Liver (tissue), 9 donors: ENCODE measurements around the gene MAP4K4. TPM values are rescaled to one million over a fixed set of nuclear protein-coding genes. Genes with fewer than 3 reads are reported as not detected.
A peak's percentile ranks its signal among the peaks of the same experiment; 100 is the strongest.

Experiments used
- DNase-seq: peaks from one replicate; pipeline ENCODE4 v3.0.0-alpha.2; 2017; ENCODE audit warnings: low spot score
- H3K27ac ChIP-seq, 2 donors: one replicate each; pipeline ENCODE4 v1.7.0; 2013; ENCODE audit warnings: inconsistent platforms in 2 of 2, low read length in 2 of 2, control low read depth in 1 of 2, low read depth in 1 of 2, mild to moderate bottlenecking in 1 of 2
- H3K27me3 ChIP-seq, 4 donors: one replicate each; pipeline versions ENCODE4 v1.6.1 to v1.7.0; 2013; ENCODE audit warnings: low read length in 3 of 4, inconsistent platforms in 1 of 4, mild to moderate bottlenecking in 1 of 4, moderate library complexity in 1 of 4; ENCODE audit not compliant: control insufficient read depth in 4 of 4, insufficient read depth in 4 of 4
- H3K36me3 ChIP-seq, 4 donors: one replicate each; pipeline versions ENCODE4 v1.6.1 to v1.7.0; 2013; ENCODE audit warnings: low read length in 3 of 4, mild to moderate bottlenecking in 3 of 4, low read depth in 1 of 4, moderate library complexity in 1 of 4; ENCODE audit not compliant: control insufficient read depth in 4 of 4, insufficient read depth in 3 of 4
- H3K4me1 ChIP-seq, 4 donors: one replicate each; pipeline versions ENCODE4 v1.6.1 to v1.7.0; 2013; ENCODE audit warnings: low read length in 3 of 4, mild to moderate bottlenecking in 3 of 4, moderate library complexity in 1 of 4; ENCODE audit not compliant: control insufficient read depth in 4 of 4, insufficient read depth in 4 of 4
- H3K4me3 ChIP-seq, 3 donors: one replicate each; pipeline versions ENCODE4 v1.6.1 to v1.7.0; 2013; ENCODE audit warnings: low read length in 3 of 3, control low read depth in 1 of 3, low read depth in 1 of 3, mild to moderate bottlenecking in 1 of 3
- H3K9ac ChIP-seq, 2 donors: one replicate each; pipeline ENCODE4 v1.7.0; 2013; ENCODE audit warnings: low read length in 2 of 2, mild to moderate bottlenecking in 2 of 2, moderate library complexity in 2 of 2, control low read depth in 1 of 2, low read depth in 1 of 2
- H3K9me3 ChIP-seq, 4 donors: one replicate each; pipeline versions ENCODE4 v1.6.1 to v1.7.0; 2013; ENCODE audit warnings: low read length in 3 of 4; ENCODE audit not compliant: control insufficient read depth in 4 of 4
- ATF3 ChIP-seq: IDR thresholded peaks from 2 replicates; pipeline ENCODE4 v1.6.1; 2016; ENCODE audit warnings: antibody characterized with exemption
- CTCF ChIP-seq: fragments of 150-350 bp; IDR thresholded peaks from 2 replicates; pipeline ENCODE4 v1.5.1; 2017; ENCODE audit warnings: improper control_type of control experiment, low read depth, low read length; ENCODE audit not compliant: missing input control
- EGR1 ChIP-seq, 2 donors: IDR thresholded peaks; 2 replicates each; pipeline ENCODE4 v1.6.1; 2016 to 2018; ENCODE audit warnings: antibody characterized with exemption in 2 of 2, low read depth in 2 of 2
- FOXA1 ChIP-seq: IDR thresholded peaks from 2 replicates; pipeline ENCODE4 v1.6.1; 2016; ENCODE audit warnings: antibody characterized with exemption
- FOXA2 ChIP-seq: IDR thresholded peaks from 2 replicates; pipeline ENCODE4 v1.6.1; 2016; ENCODE audit warnings: antibody characterized with exemption
- GABPA ChIP-seq, 2 donors: IDR thresholded peaks in 1 of 2; conservative IDR thresholded peaks in 1 of 2; 2 replicates each; pipeline ENCODE4 v1.6.1; 2016; ENCODE audit warnings: antibody characterized with exemption in 2 of 2, mild to moderate bottlenecking in 1 of 2, moderate library complexity in 1 of 2
- HNF4A ChIP-seq, 2 donors: conservative IDR thresholded peaks; 2 replicates each; pipeline ENCODE4 v1.6.1; 2016; ENCODE audit warnings: antibody characterized with exemption in 2 of 2, mild to moderate bottlenecking in 2 of 2
- JUND ChIP-seq, 2 donors: IDR thresholded peaks; 2 replicates each; pipeline ENCODE4 v1.6.1; 2016; ENCODE audit warnings: antibody characterized with exemption in 2 of 2
- MAX ChIP-seq: IDR thresholded peaks from 2 replicates; pipeline ENCODE4 v1.6.1; 2016; ENCODE audit warnings: antibody characterized with exemption
- NR2F2 ChIP-seq: IDR thresholded peaks from 2 replicates; pipeline ENCODE4 v1.6.1; 2016; ENCODE audit warnings: antibody characterized with exemption
- RAD21 ChIP-seq, 2 donors: IDR thresholded peaks; 2 replicates each; pipeline ENCODE4 v1.6.1; 2016; ENCODE audit warnings: antibody characterized with exemption in 2 of 2, mild to moderate bottlenecking in 2 of 2
- REST ChIP-seq: IDR thresholded peaks from 2 replicates; pipeline ENCODE4 v1.6.1; 2016; ENCODE audit warnings: antibody characterized with exemption, mild to moderate bottlenecking
- RXRA ChIP-seq, 2 donors: IDR thresholded peaks; 2 replicates each; pipeline ENCODE4 v1.6.1; 2017 to 2018; ENCODE audit warnings: antibody characterized with exemption in 2 of 2, mild to moderate bottlenecking in 1 of 2
- SP1 ChIP-seq: IDR thresholded peaks from 2 replicates; pipeline ENCODE4 v1.6.1; 2018; ENCODE audit warnings: antibody characterized with exemption, mild to moderate bottlenecking
- TAF1 ChIP-seq: conservative IDR thresholded peaks from 2 replicates; pipeline ENCODE4 v1.6.1; 2016; ENCODE audit warnings: antibody characterized with exemption, mild to moderate bottlenecking
- YY1 ChIP-seq: IDR thresholded peaks from 2 replicates; pipeline ENCODE4 v1.6.1; 2016; ENCODE audit warnings: antibody characterized with exemption, mild to moderate bottlenecking
- ZBTB33 ChIP-seq: IDR thresholded peaks from 2 replicates; pipeline ENCODE4 v1.6.1; 2016; ENCODE audit warnings: antibody characterized with exemption
- WGBS: extraction: QIAGEN DNeasy Blood & Tissue Kit; methylation state at CpG from one replicate; pipeline ENCODE4 v1.1.7; 2013; 5-methylcytosine and 5-hydroxymethylcytosine counted together
- polyA plus RNA-seq, 2 donors: library from polyadenylated mRNA; stranded (reverse) in 1 of 2; unstranded in 1 of 2; fragments of 200-250 nt in 1 of 2; fragments of >200 nt in 1 of 2; fragmentation: Nextera tagmentation in 1 of 2; extraction: Ambion mirVana in 1 of 2; gene quantifications; one replicate each; pipeline versions ENCODE4 v1.2.1 to v1.2.3, GENCODE V29; 2013 to 2015
- total RNA-seq, 2 donors: library from RNA; depleted of rRNA; stranded (reverse); fragments of >200 nt; gene quantifications; one replicate each; pipeline ENCODE4 v1.2.3, GENCODE V29; 2014
- donor health status: healthy.
- donor health status: healthy.
- donor health status: healthy.
- donor health status: healthy.
- donor health status: healthy.

The MAP4K4 gene
- total and polyA plus RNA-seq, 4 donors = 9.1 to 40.0 (median 23.6) TPM

GRCh38 chr2:101741775-101742520 is 44.4 kb downstream of the MAP4K4 start:
- Histone ChIP-seq H3K27ac (peak overlapping the region; percentile 39 to 58), H3K9ac (peak overlapping the region in 1 of 2 donors; percentile 25), H3K27me3 (no peaks in the 10 kb centered on the region), H3K9me3 (no peaks in the 10 kb centered on the region), H3K36me3 (no peaks in the 10 kb centered on the region), H3K4me1 (peaks cover 13 to 73% (median 49%) of the 10 kb centered on the region in 4 donors), H3K4me3 (no peak overlapping the region)
- TF ChIP-seq SP1 (no peak), EGR1 (IDR thresholded peaks at IDR 0.05; ENCODE audit: low read depth in 2 of 2) (no peak), REST (no peak), FOXA2 (no peak), RAD21 (IDR thresholded peaks at IDR 0.05) (no peak), NR2F2 (no peak), HNF4A (conservative IDR thresholded peaks at IDR 0.05) (no peak)
- WGBS = 47% methylated on average over 9 of the region's 9 CpGs
- no peak for DNase-seq

GRCh38 chr2:101742547-101742946 is 45.0 kb downstream of the MAP4K4 start:
- no peaks in the 10 kb centered on the region for H3K36me3 ChIP-seq
- TF ChIP-seq RAD21 (IDR thresholded peaks at IDR 0.05) = no peak
- TF ChIP-seq SP1 = no peak
- no peak for TF ChIP-seq FOXA1
- TF ChIP-seq REST = no peak
- no peak for TF ChIP-seq GABPA (IDR thresholded peaks at IDR 0.05 in 1 of 2, conservative IDR thresholded peaks at IDR 0.05 in 1 of 2)
- TF ChIP-seq RXRA (IDR thresholded peaks at IDR 0.05) = no peak
- TF ChIP-seq TAF1 = no peak
- TF ChIP-seq YY1 = no peak
- no peak for TF ChIP-seq FOXA2
- no peak for TF ChIP-seq JUND (IDR thresholded peaks at IDR 0.05)
- no peak for TF ChIP-seq NR2F2
- no peak for TF ChIP-seq EGR1 (IDR thresholded peaks at IDR 0.05; ENCODE audit: low read depth in 2 of 2)
- TF ChIP-seq ZBTB33 = no peak
- no peak for TF ChIP-seq CTCF
- no peak for TF ChIP-seq HNF4A (conservative IDR thresholded peaks at IDR 0.05)
- no peak for TF ChIP-seq ATF3
- no peak for TF ChIP-seq MAX
- H3K27me3 ChIP-seq = no peaks in the 10 kb centered on the region
- no peak for DNase-seq
- H3K4me3 ChIP-seq = no peak overlapping the region
- no peaks in the 10 kb centered on the region for H3K9me3 ChIP-seq
- H3K9ac ChIP-seq = no peak overlapping the region
- peaks cover 17 to 75% (median 51%) of the 10 kb centered on the region in 4 donors for H3K4me1 ChIP-seq
- peak overlapping the region; percentile 39 to 58 for H3K27ac ChIP-seq
- WGBS = 23% methylated on average over 1 of the region's 1 CpG
